B cell (primary cell): Measurements from ENCODE around the gene MTFR1L.

Experiments used
- CTCF ChIP-seq: fragments of 200-600 bp; IDR thresholded peaks from one replicate; pipeline ENCODE4 v1.8.0; 2022; ENCODE audit warnings: antibody characterized with exemption, mild to moderate bottlenecking
- EZH2 ChIP-seq: IDR thresholded peaks from 2 replicates; pipeline ENCODE4 v1.6.1; 2012; ENCODE audit warnings: borderline replicate concordance, low read depth, mild to moderate bottlenecking, moderate library complexity, low read length; ENCODE audit not compliant: insufficient read depth, poor library complexity, severe bottlenecking

- TF ChIP-seq CTCF (no peak), EZH2 (no peak)
These were observed 47.6 kb upstream of the MTFR1L start for GRCh38 chr1:25772164-25772563.
